T-helper 17 cell (primary cell): ENCODE measurements around the gene MORC1. TPM values are rescaled to one million over a fixed set of nuclear protein-coding genes. Genes with fewer than 3 reads are reported as not detected.

ENCODE experiments used
- ATAC-seq: fragments of 150-1000 bp; cut with Tn5 transposase; 2 replicates; pipeline ENCODE4 v1.10.0; 2021; ENCODE audit warnings: mild to moderate bottlenecking, moderate library complexity
- DNase-seq, 3 donors: peaks; one replicate each; pipeline versions ENCODE4 v3.0.0 to v3.0.0-alpha.2; 2020 to 2021
- H3K9me3 ChIP-seq: one replicate; pipeline ENCODE4 v1.7.0; 2013; ENCODE audit warnings: low read length, mild to moderate bottlenecking; ENCODE audit not compliant: control insufficient read depth, poor library complexity, severe bottlenecking
- H3K27ac Mint-ChIP-seq: one replicate; pipeline ENCODE4 v1.8.0; 2022; ENCODE audit warnings: mild to moderate bottlenecking, moderate library complexity, mixed read lengths
- H3K27me3 Mint-ChIP-seq: one replicate; pipeline ENCODE4 v1.8.0; 2022; ENCODE audit warnings: mixed read lengths
- H3K36me3 Mint-ChIP-seq: one replicate; pipeline ENCODE4 v1.8.0; 2022; ENCODE audit warnings: low read depth, mixed read lengths
- H3K4me1 Mint-ChIP-seq: one replicate; pipeline ENCODE4 v1.8.0; 2022; ENCODE audit warnings: mild to moderate bottlenecking, mixed read lengths
- H3K4me3 Mint-ChIP-seq: one replicate; pipeline ENCODE4 v1.8.0; 2022; ENCODE audit warnings: mild to moderate bottlenecking, moderate library complexity, mixed read lengths
- total RNA-seq, 4 donors: library from RNA in 2 of 4; stranded (reverse) in 2 of 4; gene quantifications; one replicate each; pipeline ENCODE4 v1.2.3 and lab custom pipeline; 2022 to 2026

Gene MORC1
- total RNA-seq, 2 donors from 2014 or later: 0.68 TPM; not detected in 1

DNA sequence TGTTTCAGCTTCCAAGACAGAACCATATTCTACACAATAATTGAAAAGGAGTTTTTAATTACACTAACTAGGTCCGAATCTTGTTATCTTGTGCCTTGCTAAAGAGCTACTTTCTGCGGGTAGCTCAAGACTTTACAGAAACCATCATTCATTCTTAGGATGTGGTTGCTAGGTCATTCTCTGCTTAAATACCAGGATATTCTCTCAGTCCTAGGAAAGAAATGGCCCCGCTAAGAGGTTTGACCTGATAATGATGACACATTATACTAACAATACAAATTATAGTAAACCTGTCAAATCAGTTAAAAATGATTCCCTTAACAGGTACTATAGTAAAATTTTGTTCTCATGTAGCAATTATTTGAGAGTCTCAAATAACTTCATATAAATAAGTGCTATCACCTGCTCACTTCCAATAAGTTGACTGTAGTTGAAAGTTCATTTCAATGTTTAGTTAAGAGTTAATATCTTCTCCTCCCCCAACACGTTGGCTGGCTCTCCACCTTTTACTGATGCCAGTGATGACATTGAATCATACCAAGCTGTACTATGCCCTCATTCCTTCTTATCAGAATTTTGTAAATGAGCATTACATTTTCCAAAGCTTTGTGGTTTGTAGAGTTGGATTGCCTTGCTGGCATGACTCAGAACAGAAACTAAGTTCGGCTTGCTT lies 15.0 kb upstream of the MORC1 start:
- no peak overlapping the region for H3K27ac Mint-ChIP-seq
- H3K4me1 Mint-ChIP-seq: no peaks in the 10 kb centered on the region
- ATAC-seq (no peak), DNase-seq (no peak)
- no peaks in the 10 kb centered on the region for H3K9me3 ChIP-seq
- H3K36me3 Mint-ChIP-seq: no peaks in the 10 kb centered on the region
- peaks cover 8% of the 10 kb centered on the region for H3K27me3 Mint-ChIP-seq
- no peak overlapping the region for H3K4me3 Mint-ChIP-seq

DNA sequence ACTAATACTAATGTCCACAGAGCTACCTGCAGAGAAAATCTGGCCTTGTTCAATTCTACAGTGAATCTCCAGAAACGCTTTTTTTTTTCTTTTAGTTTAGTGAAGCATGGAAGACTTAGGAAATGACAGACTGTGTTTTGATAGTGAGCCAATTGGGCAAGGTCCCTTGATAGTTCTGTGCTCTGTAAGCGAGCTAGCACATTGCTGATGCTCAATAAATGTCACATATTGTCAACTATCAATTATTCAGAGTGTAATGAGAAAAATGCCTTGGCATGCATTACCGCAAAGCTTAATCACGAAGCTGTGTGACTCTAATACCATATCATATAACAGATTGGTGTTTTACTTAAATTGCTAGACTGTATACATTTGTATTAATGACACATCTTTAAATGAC lies 13.3 kb upstream of the MORC1 start:
- Mint-ChIP-seq H3K36me3 (no peaks in the 10 kb centered on the region), H3K27me3 (peaks cover 8% of the 10 kb centered on the region), H3K4me3 (no peak overlapping the region), H3K27ac (no peak overlapping the region), H3K4me1 (no peaks in the 10 kb centered on the region)
- DNase-seq (no peak), ATAC-seq (no peak)
- H3K9me3 ChIP-seq: no peaks in the 10 kb centered on the region

DNA sequence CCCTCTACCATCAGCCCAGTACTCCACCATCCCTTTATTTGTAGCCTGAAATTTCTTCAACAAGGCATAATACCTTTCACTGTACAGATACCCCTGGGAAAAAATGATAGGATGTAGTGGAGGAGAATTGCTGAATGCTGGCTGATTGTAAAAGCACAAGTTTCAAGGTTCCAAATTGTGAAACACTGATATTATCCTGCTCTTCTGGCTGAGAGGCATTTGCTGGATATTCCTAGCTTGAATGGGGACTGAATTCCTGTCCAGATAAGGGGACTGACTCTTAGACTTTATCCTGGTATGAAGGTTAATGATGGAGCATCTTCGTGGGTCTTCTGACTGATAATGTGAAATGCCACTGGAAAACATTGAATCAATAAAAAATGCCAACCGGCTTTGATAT lies 9.6 kb upstream of the MORC1 start:
- DNase-seq: no peak
- ATAC-seq: no peak
- no peaks in the 10 kb centered on the region for H3K9me3 ChIP-seq
- no peaks in the 10 kb centered on the region for H3K36me3 Mint-ChIP-seq
- H3K4me1 Mint-ChIP-seq: no peaks in the 10 kb centered on the region
- peaks cover 8% of the 10 kb centered on the region for H3K27me3 Mint-ChIP-seq
- H3K4me3 Mint-ChIP-seq: no peak overlapping the region
- no peak overlapping the region for H3K27ac Mint-ChIP-seq

DNA sequence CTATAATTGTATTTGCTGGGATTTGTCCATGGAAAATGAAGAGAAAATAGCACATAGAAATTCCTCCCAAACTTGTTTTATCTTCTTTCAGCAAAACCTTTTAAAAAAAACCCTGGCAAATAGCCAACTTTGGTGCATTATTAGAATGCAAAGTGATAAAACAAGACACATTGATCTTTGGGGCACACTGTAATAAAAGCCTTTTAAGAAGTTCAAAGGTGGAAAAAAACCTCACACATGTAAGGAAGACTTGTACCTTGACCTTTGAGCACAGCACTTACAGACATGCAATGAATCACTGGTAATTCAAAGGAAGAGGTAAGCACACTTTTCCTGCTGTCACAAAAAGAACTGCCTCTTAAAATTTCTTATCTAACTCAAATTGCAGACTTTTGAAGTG lies 8.0 kb upstream of the MORC1 start:
- Mint-ChIP-seq H3K4me1 (no peaks in the 10 kb centered on the region), H3K27ac (no peak overlapping the region), H3K4me3 (no peak overlapping the region), H3K36me3 (no peaks in the 10 kb centered on the region), H3K27me3 (no peaks in the 10 kb centered on the region)
- no peak for DNase-seq
- H3K9me3 ChIP-seq: no peaks in the 10 kb centered on the region
- no peak for ATAC-seq

DNA sequence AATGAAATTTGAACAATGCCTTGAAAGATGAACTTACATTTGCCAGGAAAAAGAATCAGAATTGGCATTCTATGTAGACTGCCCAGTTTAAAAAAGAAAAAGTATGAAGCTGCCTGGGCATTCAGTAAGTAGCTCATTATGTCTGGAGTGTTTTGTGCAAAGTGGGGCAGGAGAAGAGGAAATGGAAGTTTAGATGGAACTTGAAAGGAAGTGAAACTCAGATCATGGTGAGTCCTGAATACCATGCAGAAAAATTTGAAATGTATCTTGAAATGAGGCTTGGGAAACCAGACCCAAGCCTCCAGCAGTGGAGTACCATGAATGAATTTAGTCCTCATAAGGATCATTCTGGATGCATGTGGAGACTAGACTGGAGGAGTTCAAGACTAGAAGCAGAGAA lies 4.8 kb upstream of the MORC1 start:
- Mint-ChIP-seq H3K27me3 (no peaks in the 10 kb centered on the region), H3K4me1 (no peaks in the 10 kb centered on the region), H3K4me3 (no peak overlapping the region), H3K27ac (no peak overlapping the region), H3K36me3 (no peaks in the 10 kb centered on the region)
- DNase-seq (no peak), ATAC-seq (no peak)
- no peaks in the 10 kb centered on the region for H3K9me3 ChIP-seq

DNA sequence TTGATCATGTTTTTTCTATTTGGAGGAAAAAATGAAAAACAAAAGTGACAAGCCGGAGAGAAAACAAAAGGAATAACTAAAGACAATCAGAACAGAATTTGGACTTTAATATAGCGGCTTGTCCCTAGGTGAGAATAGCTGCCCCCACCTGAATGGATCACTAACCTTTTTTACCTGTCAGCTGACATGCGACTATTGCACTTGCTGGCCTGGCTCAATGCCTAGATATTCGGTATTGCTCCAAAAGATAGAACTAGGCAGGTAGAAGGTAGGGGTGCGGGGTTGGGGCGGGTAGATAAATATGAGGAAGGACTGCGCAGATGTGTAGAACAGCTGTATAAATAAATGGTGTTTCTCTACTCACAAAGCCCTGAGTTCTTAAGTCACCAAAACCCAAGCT lies 650 bp upstream of the MORC1 start:
- ATAC-seq (no peak), DNase-seq (no peak)
- no peaks in the 10 kb centered on the region for H3K4me1 Mint-ChIP-seq
- H3K4me3 Mint-ChIP-seq: no peak overlapping the region
- no peaks in the 10 kb centered on the region for H3K9me3 ChIP-seq
- no peaks in the 10 kb centered on the region for H3K36me3 Mint-ChIP-seq
- peaks cover 4% of the 10 kb centered on the region for H3K27me3 Mint-ChIP-seq
- no peak overlapping the region for H3K27ac Mint-ChIP-seq

DNA sequence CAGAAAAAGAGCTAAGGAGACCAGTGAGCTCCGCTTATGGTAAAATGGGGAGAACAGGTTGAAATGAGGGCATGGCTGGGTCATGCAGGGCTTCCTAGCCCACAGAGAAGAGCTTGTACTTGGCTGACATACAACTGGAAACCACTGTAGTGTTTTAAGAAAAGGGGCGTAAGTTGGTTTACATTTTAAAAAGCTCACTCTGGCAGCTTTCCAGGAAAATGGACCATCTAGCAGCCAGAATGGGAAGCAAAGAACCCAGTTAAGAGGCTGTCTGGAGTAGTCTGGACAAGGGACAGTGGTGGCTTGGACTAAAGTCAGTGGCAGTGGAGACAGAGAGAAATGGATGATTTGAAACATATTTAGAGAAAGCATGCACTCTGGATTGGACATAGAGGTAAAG lies 1.9 kb downstream of the MORC1 start:
- Mint-ChIP-seq H3K4me3 (no peak overlapping the region), H3K27me3 (peaks cover 11% of the 10 kb centered on the region), H3K27ac (no peak overlapping the region), H3K36me3 (no peaks in the 10 kb centered on the region), H3K4me1 (no peaks in the 10 kb centered on the region)
- ATAC-seq: no peak
- DNase-seq: no peak
- H3K9me3 ChIP-seq: no peaks in the 10 kb centered on the region

DNA sequence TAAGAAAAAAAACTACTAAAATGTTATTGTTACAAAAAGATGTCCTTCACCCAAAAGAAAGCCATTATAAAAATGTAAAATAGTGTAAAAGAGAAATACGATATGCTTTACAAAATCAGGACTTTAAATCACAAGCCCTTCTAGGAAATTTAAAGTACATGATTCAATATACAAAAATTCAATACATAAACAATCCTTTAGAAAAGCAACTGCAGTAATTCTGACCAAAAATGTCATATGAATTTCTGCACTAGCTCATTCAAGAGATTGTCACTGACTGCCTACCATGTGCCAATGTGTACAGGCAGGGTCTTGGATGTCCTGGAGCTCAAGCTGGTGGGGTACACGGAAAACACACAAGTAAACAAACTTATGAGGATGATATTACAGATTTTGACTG lies 2.5 kb downstream of the MORC1 start:
- no peak for DNase-seq

DNA sequence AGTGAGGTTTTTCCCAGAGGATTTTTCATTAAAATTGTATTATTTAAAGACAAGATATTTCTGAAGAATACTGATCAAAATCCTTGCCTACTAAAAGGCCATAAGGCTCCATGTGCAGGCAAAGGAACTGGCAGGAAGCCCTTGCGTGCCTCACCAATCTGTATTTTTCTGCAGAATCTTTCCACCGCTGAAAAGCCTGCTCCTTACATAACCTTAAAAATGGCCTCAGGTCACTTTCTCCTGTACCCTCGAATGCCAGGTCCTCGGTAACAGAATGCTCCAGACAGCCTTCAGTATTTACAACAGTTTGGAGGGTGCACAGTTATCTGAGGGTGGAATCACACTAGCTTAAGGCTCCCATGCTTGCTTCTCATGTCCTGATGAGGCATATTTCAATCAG lies 3.2 kb downstream of the MORC1 start:
- no peak overlapping the region for H3K4me3 Mint-ChIP-seq
- H3K4me1 Mint-ChIP-seq: no peaks in the 10 kb centered on the region
- no peaks in the 10 kb centered on the region for H3K36me3 Mint-ChIP-seq
- H3K27ac Mint-ChIP-seq: no peak overlapping the region
- no peak for ATAC-seq
- H3K9me3 ChIP-seq: no peaks in the 10 kb centered on the region
- DNase-seq: no peak
- peaks cover 16% of the 10 kb centered on the region for H3K27me3 Mint-ChIP-seq

More for the DNA sequence above, 2.5 kb downstream of the MORC1 start:
- H3K27ac Mint-ChIP-seq: no peak overlapping the region
- ATAC-seq: no peak
- no peak overlapping the region for H3K4me3 Mint-ChIP-seq
- H3K27me3 Mint-ChIP-seq: peaks cover 11% of the 10 kb centered on the region
- H3K9me3 ChIP-seq: no peaks in the 10 kb centered on the region
- H3K4me1 Mint-ChIP-seq: no peaks in the 10 kb centered on the region
- no peaks in the 10 kb centered on the region for H3K36me3 Mint-ChIP-seq

DNA sequence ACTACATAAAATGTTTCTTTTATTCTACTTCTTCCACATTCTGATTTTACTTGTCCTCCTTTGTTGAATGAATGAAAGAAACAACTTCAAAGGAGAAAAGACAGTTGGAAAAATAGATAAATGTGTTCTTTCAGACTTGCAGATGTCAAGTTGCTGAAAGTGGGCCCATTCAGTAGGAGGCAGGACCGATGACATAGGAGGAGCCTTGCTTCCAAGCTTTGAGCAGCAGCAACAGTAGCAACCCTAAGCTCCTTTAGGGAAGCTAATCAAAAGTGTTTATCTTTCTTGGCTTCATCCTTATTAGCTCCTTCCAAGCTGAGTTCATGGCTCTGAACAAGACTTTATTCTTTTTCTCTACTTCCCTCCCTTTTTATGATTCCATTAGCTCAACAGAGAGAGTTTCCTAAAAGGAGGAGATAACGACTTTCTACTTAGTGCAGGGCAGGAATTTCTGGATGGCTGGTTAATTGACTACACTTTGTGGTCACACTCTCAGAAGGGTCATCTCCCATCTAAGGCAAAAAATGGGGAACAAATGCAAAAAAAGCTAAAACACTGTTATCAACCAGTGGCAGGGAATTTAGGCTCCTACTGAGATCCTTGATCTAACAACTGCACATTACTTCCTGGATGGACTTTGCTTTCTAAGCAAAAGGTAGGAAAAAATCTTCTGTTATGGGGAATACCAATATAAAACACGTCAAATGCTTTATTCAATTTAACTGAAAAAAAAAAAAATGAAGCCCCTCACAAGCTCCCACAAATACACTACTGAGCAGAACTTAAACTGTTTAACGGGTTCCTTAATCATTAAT lies 4.8 kb downstream of the MORC1 start:
- H3K9me3 ChIP-seq: no peaks in the 10 kb centered on the region
- Mint-ChIP-seq H3K27me3 (peaks cover 22% of the 10 kb centered on the region), H3K4me1 (no peaks in the 10 kb centered on the region), H3K4me3 (no peak overlapping the region), H3K36me3 (no peaks in the 10 kb centered on the region), H3K27ac (no peak overlapping the region)
- ATAC-seq (no peak), DNase-seq (no peak)

DNA sequence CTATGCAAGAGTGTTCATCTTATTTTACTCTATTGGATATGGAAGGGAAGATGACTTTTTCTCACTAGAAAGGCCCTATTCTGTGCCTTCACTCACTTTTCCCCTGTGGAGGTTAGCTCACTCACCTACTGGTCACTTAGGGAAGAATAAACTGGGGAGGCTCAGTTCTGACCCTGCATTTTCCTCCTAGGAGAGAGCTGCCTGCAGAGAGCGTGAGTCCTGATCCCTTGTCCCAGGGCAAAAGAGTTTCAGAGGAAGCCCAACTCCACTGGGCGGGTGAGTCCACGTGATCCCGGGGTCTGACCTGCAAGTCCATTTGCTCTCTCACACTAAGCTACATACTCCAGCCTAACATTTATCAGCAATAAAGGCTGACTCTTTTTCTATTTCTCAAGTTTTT lies 8.4 kb downstream of the MORC1 start:
- H3K36me3 Mint-ChIP-seq: peaks cover 3% of the 10 kb centered on the region
- no peak for ATAC-seq
- peaks cover 2% of the 10 kb centered on the region for H3K4me1 Mint-ChIP-seq
- no peak overlapping the region for H3K27ac Mint-ChIP-seq
- no peaks in the 10 kb centered on the region for H3K9me3 ChIP-seq
- no peak for DNase-seq
- H3K4me3 Mint-ChIP-seq: no peak overlapping the region
- peaks cover 30% of the 10 kb centered on the region for H3K27me3 Mint-ChIP-seq

DNA sequence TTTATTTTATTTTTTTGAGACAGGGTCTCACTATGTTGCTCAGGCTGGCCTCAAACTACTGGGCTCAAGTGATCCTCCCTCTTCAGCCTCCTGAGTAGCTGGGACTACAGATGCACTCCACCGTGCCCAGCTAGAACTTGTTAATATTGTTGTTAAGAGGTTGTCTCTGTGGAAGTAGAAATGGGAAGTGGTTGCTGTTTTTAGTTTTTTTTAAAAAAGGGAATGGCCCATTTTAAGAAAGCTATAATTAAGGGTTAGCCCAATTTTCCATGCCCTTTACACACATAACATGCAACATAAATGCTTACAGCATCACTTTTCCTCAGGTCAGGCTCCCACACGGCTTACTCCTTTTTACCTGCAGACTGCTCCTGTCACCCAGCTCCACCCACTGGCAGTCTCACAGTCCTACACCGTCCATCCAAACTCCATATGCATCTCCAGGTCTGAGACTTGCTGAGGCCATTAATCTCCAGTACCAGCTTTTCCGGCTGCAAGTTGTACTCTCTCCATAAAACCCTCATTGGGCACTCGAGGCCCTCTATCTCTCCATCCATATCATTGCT lies 19.8 kb downstream of the MORC1 start:
- H3K36me3 Mint-ChIP-seq: no peaks in the 10 kb centered on the region
- no peak overlapping the region for H3K27ac Mint-ChIP-seq
- no peaks in the 10 kb centered on the region for H3K9me3 ChIP-seq
- H3K4me3 Mint-ChIP-seq: no peak overlapping the region
- ATAC-seq (no peak), DNase-seq (no peak)
- H3K4me1 Mint-ChIP-seq: peaks cover 2% of the 10 kb centered on the region
- peaks cover 14% of the 10 kb centered on the region for H3K27me3 Mint-ChIP-seq

DNA sequence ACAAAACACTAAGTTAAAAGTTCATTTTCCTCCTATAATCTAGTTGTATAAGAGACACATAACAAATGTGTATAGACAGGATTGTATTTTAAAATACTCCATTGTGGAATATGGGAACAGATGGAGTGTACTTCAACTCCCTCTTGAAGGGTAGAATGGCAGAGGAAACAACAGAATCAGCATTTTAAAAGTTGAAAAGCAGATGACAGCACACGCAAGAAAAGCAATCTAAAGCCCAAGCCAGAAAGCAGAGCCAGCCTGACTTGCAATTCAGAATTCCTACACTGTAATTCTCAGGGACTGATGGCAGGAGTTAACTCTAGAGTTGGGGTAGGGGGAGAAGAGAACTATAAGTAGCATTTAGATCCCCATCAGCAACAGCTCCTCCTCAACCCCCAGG lies 22.8 kb downstream of the MORC1 start:
- H3K9me3 ChIP-seq: no peaks in the 10 kb centered on the region
- Mint-ChIP-seq H3K36me3 (no peaks in the 10 kb centered on the region), H3K4me1 (peaks cover 2% of the 10 kb centered on the region), H3K4me3 (no peak overlapping the region), H3K27me3 (peaks cover 8% of the 10 kb centered on the region), H3K27ac (no peak overlapping the region)
- no peak for DNase-seq
- no peak for ATAC-seq

DNA sequence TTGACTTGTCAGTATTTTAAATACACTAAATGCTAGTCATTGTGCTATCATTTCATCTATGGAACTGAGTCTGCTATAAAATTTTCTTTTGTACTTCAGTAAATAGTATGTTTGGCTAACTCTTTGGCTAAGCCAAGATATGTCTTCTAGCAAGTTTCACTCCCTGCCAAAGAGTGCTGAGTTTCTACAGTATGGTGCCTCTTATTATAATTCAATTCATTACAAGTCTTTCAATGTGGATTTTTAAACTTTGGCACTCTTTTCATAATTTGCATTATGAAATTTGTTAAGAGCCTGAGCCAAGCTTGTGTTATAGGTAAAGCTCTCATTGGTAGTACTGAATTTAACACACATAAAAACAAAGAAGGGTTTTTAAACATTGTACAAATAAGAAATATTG lies 24.4 kb downstream of the MORC1 start:
- Mint-ChIP-seq H3K27ac (no peak overlapping the region), H3K4me1 (peaks cover 2% of the 10 kb centered on the region), H3K36me3 (no peaks in the 10 kb centered on the region), H3K27me3 (peaks cover 9% of the 10 kb centered on the region), H3K4me3 (no peak overlapping the region)
- DNase-seq (no peak), ATAC-seq (no peak)
- H3K9me3 ChIP-seq: no peaks in the 10 kb centered on the region
